Natural killer cell (primary cell): ENCODE measurements around the gene KDM6A. TPM values are rescaled to one million over a fixed set of nuclear protein-coding genes. Genes with fewer than 3 reads are reported as not detected.
"Not testable (repeated sequence)": the region's sequence is repeated elsewhere in the genome, so short reads cannot be mapped to it uniquely, and the experiment has no call there.

Source experiments
- ATAC-seq, 3 donors: fragments of 150-1000 bp in 2 of 3; fragments of 200-7000 bp in 1 of 3; cut with Tn5 transposase; 1 replicate in 1 of 3; 2 replicates in 2 of 3; pipeline ENCODE4 v1.10.0; 2021; ENCODE audit warnings: mild to moderate bottlenecking in 2 of 3, moderate library complexity in 2 of 3
- DNase-seq, 2 donors: peaks; one replicate each; pipeline versions ENCODE4 v3.0.0 to v3.0.0-alpha.2; 2013 to 2021; ENCODE audit warnings: mixed read lengths in 1 of 2
- H3K27ac ChIP-seq: one replicate; pipeline ENCODE4 v1.5.1; 2013; ENCODE audit warnings: mild to moderate bottlenecking, low read length
- H3K27me3 ChIP-seq: one replicate; pipeline ENCODE4 v1.6.1; 2013; ENCODE audit warnings: low read length; ENCODE audit not compliant: control insufficient read depth, insufficient read depth
- H3K36me3 ChIP-seq: one replicate; pipeline ENCODE4 v1.6.1; 2013; ENCODE audit warnings: low read length; ENCODE audit not compliant: control insufficient read depth, insufficient read depth
- H3K4me1 ChIP-seq: one replicate; pipeline ENCODE4 v1.6.1; 2013; ENCODE audit warnings: low read length; ENCODE audit not compliant: control insufficient read depth, insufficient read depth
- H3K4me3 ChIP-seq: one replicate; pipeline ENCODE4 v1.5.1; 2013; ENCODE audit warnings: low read length
- H3K9me3 ChIP-seq: one replicate; pipeline ENCODE4 v1.6.1; 2013; ENCODE audit warnings: low read length; ENCODE audit not compliant: control insufficient read depth, insufficient read depth
- H3K27ac Mint-ChIP-seq, 2 donors: one replicate each; pipeline ENCODE4 v1.8.0; 2022; ENCODE audit warnings: mild to moderate bottlenecking in 2 of 2, mixed read lengths in 2 of 2, moderate library complexity in 1 of 2
- H3K27me3 Mint-ChIP-seq, 2 donors: one replicate each; pipeline ENCODE4 v1.8.0; 2022; ENCODE audit warnings: low read depth in 2 of 2, mixed read lengths in 2 of 2
- H3K36me3 Mint-ChIP-seq: one replicate; pipeline ENCODE4 v1.8.0; 2022; ENCODE audit warnings: mixed read lengths
- H3K4me1 Mint-ChIP-seq, 2 donors: one replicate each; pipeline ENCODE4 v1.8.0; 2022; ENCODE audit warnings: mixed read lengths in 2 of 2
- H3K4me3 Mint-ChIP-seq: one replicate; pipeline ENCODE4 v1.8.0; 2022; ENCODE audit warnings: mild to moderate bottlenecking, moderate library complexity, mixed read lengths
- H3K9me3 Mint-ChIP-seq, 2 donors: one replicate each; pipeline ENCODE4 v1.8.0; 2022; ENCODE audit warnings: mixed read lengths in 2 of 2
- WGBS: methylation state at CpG from one replicate; pipeline ENCODE4 v1.1.7; 2013; ENCODE audit warnings: missing lambda C conversion rate; ENCODE audit not compliant: insufficient coverage; 5-methylcytosine and 5-hydroxymethylcytosine counted together
- intact Hi-C: fragments of 100-400 bp; cut with micrococcal nuclease; formaldehyde crosslinking; loops from one replicate; pipeline ENCODE4 v1.14.2; 2022
- total RNA-seq, 4 donors: library from RNA; stranded (reverse); fragments of 120-200 nt in 1 of 4; gene quantifications; one replicate each; pipeline versions ENCODE4 v1.2.3 to v1.2.4, GENCODE V29; 2013 to 2022
- TF ChIP-seq, protein P1 (sequence below): fragments of 200-600 bp; IDR thresholded peaks from one replicate; pipeline ENCODE4 v1.8.0; 2022; ENCODE audit warnings: antibody characterized with exemption

The KDM6A gene
- total RNA-seq, 3 donors from 2014 or later (not counting 1 experiment from before 2014, with no cell fraction given), result 60.8 to 121 (median 73.1) TPM

DNA sequence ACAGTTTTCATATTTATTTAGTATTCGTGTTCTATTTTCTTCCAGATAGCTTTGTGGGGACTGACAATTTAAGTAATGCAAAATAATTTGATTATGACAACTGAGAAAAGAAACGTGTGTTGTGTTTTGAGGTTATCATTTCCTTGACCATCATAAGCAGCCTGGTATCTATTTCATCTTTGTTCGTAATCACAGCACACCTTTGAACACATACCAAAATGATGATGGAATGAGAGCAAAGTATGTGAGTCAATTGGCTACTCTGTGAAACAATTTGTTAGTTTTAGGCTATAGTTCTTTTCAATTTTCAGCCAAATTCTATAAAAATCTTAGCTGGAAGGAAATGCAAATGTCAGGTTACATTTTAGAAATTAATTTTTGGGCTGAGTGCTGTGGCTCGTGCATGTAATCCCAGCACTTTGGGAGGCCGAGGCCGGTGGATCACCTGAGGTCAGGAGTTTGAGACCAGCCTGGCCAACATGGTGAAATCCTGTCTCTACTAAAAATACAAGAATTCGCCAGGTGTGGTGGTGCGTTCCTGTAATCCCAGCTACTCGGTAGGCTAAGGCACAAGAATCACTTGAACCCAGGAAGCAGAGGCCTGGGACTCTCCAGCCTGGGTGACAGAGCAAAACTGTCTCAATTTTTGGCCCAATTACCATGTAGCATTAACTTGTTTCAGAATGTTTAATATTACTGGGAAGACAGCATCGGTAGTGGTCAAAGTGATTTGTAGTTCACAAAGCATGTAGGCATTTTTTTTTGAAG lies 30.3 kb upstream of the KDM6A start:
- no peak for ATAC-seq
- H3K4me3 ChIP-seq, result no peak overlapping the region
- H3K36me3 ChIP-seq, result no peaks in the 10 kb centered on the region
- Mint-ChIP-seq H3K4me3 (no peak overlapping the region), H3K36me3 (no peaks in the 10 kb centered on the region), H3K4me1 (no peaks in the 10 kb centered on the region), H3K27ac (no peak overlapping the region), H3K27me3 (no peaks in the 10 kb centered on the region), H3K9me3 (no peaks in the 10 kb centered on the region)
- H3K4me1 ChIP-seq, result no peaks in the 10 kb centered on the region
- H3K27ac ChIP-seq, result no peak overlapping the region
- TF ChIP-seq, protein P1, sequence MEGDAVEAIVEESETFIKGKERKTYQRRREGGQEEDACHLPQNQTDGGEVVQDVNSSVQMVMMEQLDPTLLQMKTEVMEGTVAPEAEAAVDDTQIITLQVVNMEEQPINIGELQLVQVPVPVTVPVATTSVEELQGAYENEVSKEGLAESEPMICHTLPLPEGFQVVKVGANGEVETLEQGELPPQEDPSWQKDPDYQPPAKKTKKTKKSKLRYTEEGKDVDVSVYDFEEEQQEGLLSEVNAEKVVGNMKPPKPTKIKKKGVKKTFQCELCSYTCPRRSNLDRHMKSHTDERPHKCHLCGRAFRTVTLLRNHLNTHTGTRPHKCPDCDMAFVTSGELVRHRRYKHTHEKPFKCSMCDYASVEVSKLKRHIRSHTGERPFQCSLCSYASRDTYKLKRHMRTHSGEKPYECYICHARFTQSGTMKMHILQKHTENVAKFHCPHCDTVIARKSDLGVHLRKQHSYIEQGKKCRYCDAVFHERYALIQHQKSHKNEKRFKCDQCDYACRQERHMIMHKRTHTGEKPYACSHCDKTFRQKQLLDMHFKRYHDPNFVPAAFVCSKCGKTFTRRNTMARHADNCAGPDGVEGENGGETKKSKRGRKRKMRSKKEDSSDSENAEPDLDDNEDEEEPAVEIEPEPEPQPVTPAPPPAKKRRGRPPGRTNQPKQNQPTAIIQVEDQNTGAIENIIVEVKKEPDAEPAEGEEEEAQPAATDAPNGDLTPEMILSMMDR, result no peak
- WGBS, result 97% methylated on average over 7 of the region's 10 CpGs
- no peaks in the 10 kb centered on the region for H3K9me3 ChIP-seq
- DNase-seq, result no peak
- H3K27me3 ChIP-seq, result no peaks in the 10 kb centered on the region
- intact Hi-C loops, result no loop called here

DNA sequence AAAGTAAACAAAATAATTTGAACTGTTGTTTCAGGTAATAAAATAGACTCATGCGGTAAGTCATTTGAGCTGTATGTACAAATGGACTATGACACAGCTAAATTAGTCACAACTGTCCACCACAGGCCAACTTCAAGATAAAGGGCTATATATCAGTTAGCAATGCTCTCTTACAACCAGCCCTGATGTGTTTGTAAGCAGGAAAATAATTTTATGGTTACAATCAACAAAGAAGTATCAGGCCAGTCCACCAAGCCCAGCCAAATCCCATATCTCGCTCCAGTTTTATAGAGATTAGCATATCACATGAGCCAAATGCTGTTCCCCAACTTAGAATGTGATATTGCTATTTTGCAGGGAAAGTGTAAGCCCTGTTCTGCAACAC lies 29.7 kb upstream of the KDM6A start:
- intact Hi-C loops, result no loop called here
- no peaks in the 10 kb centered on the region for H3K27me3 Mint-ChIP-seq
- H3K9me3 Mint-ChIP-seq, result no peaks in the 10 kb centered on the region

DNA sequence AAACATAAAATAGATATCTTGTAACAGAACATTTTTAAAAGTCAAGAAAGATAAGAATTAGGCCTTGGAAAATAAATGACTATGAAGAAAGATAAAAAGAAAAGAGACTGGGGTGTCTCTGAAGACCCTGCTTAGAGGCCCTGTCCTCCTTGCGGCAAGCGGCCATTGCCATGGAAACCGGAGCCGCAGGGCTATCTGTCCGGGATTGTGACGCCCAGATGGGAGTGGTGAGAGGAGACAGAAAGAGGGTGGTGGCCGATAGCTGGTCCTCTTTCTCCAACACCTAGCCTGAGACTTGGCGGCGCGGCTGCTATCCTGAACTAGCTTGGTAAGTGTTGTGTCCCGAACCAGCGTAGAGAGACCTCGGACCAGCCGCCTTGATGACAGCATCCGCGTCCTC lies 29.2 kb upstream of the KDM6A start, which contains the start of gene DUSP21:
TSS of gene DUSP21 (plus strand) at position 269 of the 400 bp plus-strand sequence. CDS start at position 381, 112 bp downstream.
- DNase-seq, result no peak
- H3K4me3 Mint-ChIP-seq, result no peak within 1 kb of the TSS
- ATAC-seq, result no peak
- no peaks in the 10 kb centered on the region for H3K9me3 ChIP-seq
- 97% methylated on average over 16 of the region's 16 CpGs for WGBS
- H3K36me3 ChIP-seq, result no peaks in the 10 kb centered on the region
- H3K4me1 Mint-ChIP-seq, result no peaks in the 10 kb centered on the region
- no peaks in the 10 kb centered on the region for H3K27me3 Mint-ChIP-seq
- TF ChIP-seq, protein P1, result no peak
- no peaks in the 10 kb centered on the region for H3K4me1 ChIP-seq
- H3K4me3 ChIP-seq, result no peak within 1 kb of the TSS
- no peak within 1 kb of the TSS for H3K27ac ChIP-seq
- no peak within 1 kb of the TSS for H3K27ac Mint-ChIP-seq
- no peaks in the 10 kb centered on the region for H3K9me3 Mint-ChIP-seq
- H3K36me3 Mint-ChIP-seq, result no peaks in the 10 kb centered on the region
- intact Hi-C loops, result no loop called here
- H3K27me3 ChIP-seq, result no peaks in the 10 kb centered on the region

More for the DNA sequence above, 29.7 kb upstream of the KDM6A start:
- Mint-ChIP-seq H3K36me3 (no peaks in the 10 kb centered on the region), H3K27ac (no peak overlapping the region), H3K4me1 (no peaks in the 10 kb centered on the region), H3K4me3 (no peak overlapping the region)
- TF ChIP-seq, protein P1, result no peak
- Histone ChIP-seq H3K27ac (no peak overlapping the region), H3K36me3 (no peaks in the 10 kb centered on the region), H3K4me1 (no peaks in the 10 kb centered on the region), H3K4me3 (no peak overlapping the region), H3K27me3 (no peaks in the 10 kb centered on the region), H3K9me3 (no peaks in the 10 kb centered on the region)
- no CpG with 5 or more reads among the region's 2 CpGs for WGBS
- ATAC-seq (no peak), DNase-seq (no peak)

DNA sequence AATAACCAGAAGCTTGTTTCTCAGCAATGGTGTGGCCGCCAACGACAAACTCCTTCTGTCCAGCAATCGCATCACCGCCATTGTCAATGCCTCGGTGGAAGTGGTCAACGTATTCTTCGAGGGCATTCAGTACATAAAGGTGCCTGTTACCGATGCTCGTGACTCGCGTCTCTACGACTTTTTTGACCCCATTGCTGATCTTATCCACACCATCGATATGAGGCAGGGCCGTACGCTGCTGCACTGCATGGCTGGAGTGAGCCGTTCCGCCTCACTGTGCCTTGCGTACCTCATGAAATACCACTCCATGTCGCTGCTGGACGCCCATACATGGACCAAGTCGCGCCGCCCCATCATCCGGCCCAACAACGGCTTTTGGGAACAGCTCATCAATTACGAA lies 28.8 kb upstream of the KDM6A start:
- DNase-seq, result no peak
- no peaks in the 10 kb centered on the region for H3K9me3 Mint-ChIP-seq
- H3K4me1 ChIP-seq, result no peaks in the 10 kb centered on the region
- H3K27me3 ChIP-seq, result no peaks in the 10 kb centered on the region
- 96% methylated on average over 26 of the region's 26 CpGs for WGBS
- H3K4me3 ChIP-seq, result no peak overlapping the region
- no peak overlapping the region for H3K27ac Mint-ChIP-seq
- H3K4me1 Mint-ChIP-seq, result no peaks in the 10 kb centered on the region
- H3K36me3 Mint-ChIP-seq, result no peaks in the 10 kb centered on the region
- H3K27me3 Mint-ChIP-seq, result no peaks in the 10 kb centered on the region
- no peak overlapping the region for H3K4me3 Mint-ChIP-seq
- no peaks in the 10 kb centered on the region for H3K36me3 ChIP-seq
- no peak for ATAC-seq
- no peaks in the 10 kb centered on the region for H3K9me3 ChIP-seq
- TF ChIP-seq, protein P1, result no peak
- H3K27ac ChIP-seq, result no peak overlapping the region
- intact Hi-C loops, result no loop called here

DNA sequence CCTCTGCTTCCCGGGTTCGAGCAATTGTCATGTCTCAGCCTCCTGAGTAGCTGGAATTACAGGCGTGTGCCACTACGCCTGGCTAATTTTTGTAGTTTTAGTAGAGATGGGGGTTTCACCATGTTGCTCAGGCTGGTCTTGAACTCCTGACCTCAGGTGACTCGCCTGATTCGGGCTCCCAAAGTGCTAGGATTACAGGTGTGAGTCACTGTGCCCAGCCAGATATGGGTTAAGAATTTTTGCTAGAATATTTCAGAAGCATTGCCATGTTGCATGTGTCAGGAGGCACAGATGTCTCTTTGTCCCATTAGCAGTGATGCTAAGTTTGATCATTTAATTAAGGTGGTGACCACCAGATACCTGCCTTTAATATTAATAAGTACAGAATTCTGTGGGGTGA lies 22.1 kb upstream of the KDM6A start:
- intact Hi-C loops, H3K27ac Mint-ChIP-seq, ATAC-seq: not testable (repeated sequence)

More for the DNA sequence above, 22.1 kb upstream of the KDM6A start:
- H3K36me3 ChIP-seq, H3K27ac ChIP-seq, H3K27me3 ChIP-seq, H3K36me3 Mint-ChIP-seq, H3K4me3 ChIP-seq, H3K9me3 Mint-ChIP-seq, H3K9me3 ChIP-seq, H3K27me3 Mint-ChIP-seq, H3K4me3 Mint-ChIP-seq, H3K4me1 Mint-ChIP-seq, H3K4me1 ChIP-seq, DNase-seq: not testable (repeated sequence)
- WGBS, result 95% methylated on average over 6 of the region's 6 CpGs
